CD4-positive, alpha-beta T cell treated with Interleukin-1 beta for 1 hour (primary cell): ENCODE data around the gene CDK7.
"Not testable (repeated sequence)": the region's sequence is repeated elsewhere in the genome, so short reads cannot be mapped to it uniquely, and the experiment has no call there.

ENCODE experiments used
- DNase-seq, 2 donors: peaks; one replicate each; pipeline ENCODE4 v3.0.0-alpha.2; 2020 to 2022

The CDK7 gene

GRCh38 chr5:69237877-69238276 is 3.2 kb downstream of the CDK7 start:
- DNase-seq = no peak

GRCh38 chr5:69238760-69239251 is 4.1 kb downstream of the CDK7 start:
- DNase-seq = no peak

- DNase-seq = no peak
Measured at GRCh38 chr5:69242215-69242927, 7.7 kb downstream of the CDK7 start.

GRCh38 chr5:69245031-69245430 is 10.3 kb downstream of the CDK7 start:
- no peak for DNase-seq

GRCh38 chr5:69248019-69248418 is 13.3 kb downstream of the CDK7 start:
- no peak for DNase-seq

- no peak for DNase-seq
Measured at GRCh38 chr5:69250593-69250992, 15.9 kb downstream of the CDK7 start.

- DNase-seq = no peak
Measured at GRCh38 chr5:69252437-69252836, 17.8 kb downstream of the CDK7 start.

- DNase-seq = not testable (repeated sequence)
Measured at GRCh38 chr5:69255940-69256339, 21.3 kb downstream of the CDK7 start.

- DNase-seq = no peak
Measured at GRCh38 chr5:69257577-69257976, 22.9 kb downstream of the CDK7 start.

GRCh38 chr5:69261034-69261433 is 26.3 kb downstream of the CDK7 start:
- no peak for DNase-seq

GRCh38 chr5:69265931-69266330 is 31.2 kb downstream of the CDK7 start:
- DNase-seq = peak in 1 of 2 donors; percentile 2

- DNase-seq = no peak
Measured at GRCh38 chr5:69268899-69269298, 34.2 kb downstream of the CDK7 start.

GRCh38 chr5:69270840-69271239 is 36.2 kb downstream of the CDK7 start:
- DNase-seq = no peak

- no peak for DNase-seq
Measured at GRCh38 chr5:69271376-69271775, 36.7 kb downstream of the CDK7 start.

- DNase-seq = no peak
Measured at GRCh38 chr5:69275563-69275962, 40.9 kb downstream of the CDK7 start.

- DNase-seq = no peak
Measured at GRCh38 chr5:69276422-69277174, 41.9 kb downstream of the CDK7 start.

- no peak for DNase-seq
Measured at GRCh38 chr5:69279517-69279916, 44.8 kb downstream of the CDK7 start.

- no peak for DNase-seq
Measured at GRCh38 chr5:69281114-69281513, 46.4 kb downstream of the CDK7 start.

- DNase-seq = no peak
Measured at GRCh38 chr5:69284203-69284602, 49.5 kb downstream of the CDK7 start.

GRCh38 chr5:69285448-69286116 is 50.9 kb downstream of the CDK7 start:
- DNase-seq = no peak

- no peak for DNase-seq
Measured at GRCh38 chr5:69288069-69288468, 53.4 kb downstream of the CDK7 start.

- DNase-seq = no peak
Measured at GRCh38 chr5:69288688-69289087, 54.0 kb downstream of the CDK7 start.

- DNase-seq = no peak
Measured at GRCh38 chr5:69292306-69292705, 57.6 kb downstream of the CDK7 start.

- DNase-seq = no peak
Measured at GRCh38 chr5:69293882-69294281, 59.2 kb downstream of the CDK7 start.
